HL-60/S4 treated with retinoic acid at 250 ng/mL for 4 days and 3 days (cell line): ENCODE data around the gene TMEM255B.
"Not testable (repeated sequence)": the region's sequence is repeated elsewhere in the genome, so short reads cannot be mapped to it uniquely, and the experiment has no call there.

ENCODE experiments used
- in situ Hi-C: fragments of 300-500 bp; cut with MboI; formaldehyde crosslinking; loops from 2 replicates; pipeline ENCODE4 v1.7.0; 2022; ENCODE audit warnings: low sequenced_read_pairs

TMEM255B gene

DNA sequence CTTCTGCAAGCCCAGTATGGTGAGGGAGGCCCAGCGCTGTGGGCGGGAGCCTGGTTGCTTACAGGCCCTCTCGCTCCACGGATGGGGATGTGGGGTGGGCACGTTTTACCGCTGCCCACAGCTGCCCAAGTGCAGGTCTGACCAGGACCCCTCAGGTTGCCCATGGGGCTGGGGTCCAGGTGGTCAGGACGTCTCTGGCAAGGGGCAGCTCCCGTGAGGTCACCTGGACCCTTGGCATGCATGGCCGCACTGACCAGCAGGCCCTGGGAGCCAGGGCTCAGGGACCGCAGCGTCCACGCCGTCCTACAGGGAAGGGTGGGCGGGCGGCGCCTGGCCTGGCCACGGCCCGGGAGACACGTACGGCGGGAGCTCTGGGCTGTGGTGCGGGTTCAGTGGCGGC is 72.0 kb downstream of the TMEM255B start:
- in situ Hi-C loops, result no loop called here

DNA sequence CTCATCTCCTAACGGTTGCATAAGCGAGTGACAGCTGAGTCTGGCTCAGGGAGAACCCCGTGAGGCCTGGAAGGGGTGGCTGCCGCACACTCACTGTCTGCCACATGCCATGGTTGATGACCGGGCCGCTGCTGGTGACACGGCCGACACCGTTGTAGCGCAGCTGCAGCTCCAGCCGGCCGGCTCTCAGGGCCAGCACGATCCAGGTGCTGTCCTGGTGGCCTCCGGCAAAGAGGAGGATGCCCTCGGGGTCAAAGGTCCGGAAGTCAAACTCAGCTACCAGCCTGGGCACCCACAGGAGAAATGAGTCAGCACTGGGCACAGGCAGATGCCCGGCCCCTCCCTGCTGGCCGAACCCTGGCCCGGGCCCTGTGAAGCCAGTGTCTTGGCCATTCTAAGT is 73.2 kb downstream of the TMEM255B start:
- in situ Hi-C loops, result no loop called here

DNA sequence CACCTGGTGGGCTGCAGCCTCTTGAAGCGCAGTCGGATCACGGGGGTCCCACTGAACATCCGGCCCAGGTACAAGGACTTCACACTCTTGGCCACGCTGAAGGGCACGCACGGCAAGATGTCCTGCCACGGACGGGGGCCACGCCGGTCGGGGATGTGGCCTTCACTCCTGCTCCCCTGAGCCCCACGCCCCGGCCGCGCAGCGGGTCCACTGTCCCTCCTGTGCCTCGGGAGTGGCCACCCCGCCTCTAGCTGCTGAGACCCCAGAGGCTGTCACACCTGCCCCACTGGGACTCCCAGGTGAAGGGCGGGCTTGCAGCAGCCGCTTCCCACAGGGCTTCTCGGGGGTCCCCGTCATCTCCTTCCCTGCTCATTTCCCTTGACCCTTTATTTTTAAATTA is 73.6 kb downstream of the TMEM255B start:
- in situ Hi-C loops, result no loop called here

DNA sequence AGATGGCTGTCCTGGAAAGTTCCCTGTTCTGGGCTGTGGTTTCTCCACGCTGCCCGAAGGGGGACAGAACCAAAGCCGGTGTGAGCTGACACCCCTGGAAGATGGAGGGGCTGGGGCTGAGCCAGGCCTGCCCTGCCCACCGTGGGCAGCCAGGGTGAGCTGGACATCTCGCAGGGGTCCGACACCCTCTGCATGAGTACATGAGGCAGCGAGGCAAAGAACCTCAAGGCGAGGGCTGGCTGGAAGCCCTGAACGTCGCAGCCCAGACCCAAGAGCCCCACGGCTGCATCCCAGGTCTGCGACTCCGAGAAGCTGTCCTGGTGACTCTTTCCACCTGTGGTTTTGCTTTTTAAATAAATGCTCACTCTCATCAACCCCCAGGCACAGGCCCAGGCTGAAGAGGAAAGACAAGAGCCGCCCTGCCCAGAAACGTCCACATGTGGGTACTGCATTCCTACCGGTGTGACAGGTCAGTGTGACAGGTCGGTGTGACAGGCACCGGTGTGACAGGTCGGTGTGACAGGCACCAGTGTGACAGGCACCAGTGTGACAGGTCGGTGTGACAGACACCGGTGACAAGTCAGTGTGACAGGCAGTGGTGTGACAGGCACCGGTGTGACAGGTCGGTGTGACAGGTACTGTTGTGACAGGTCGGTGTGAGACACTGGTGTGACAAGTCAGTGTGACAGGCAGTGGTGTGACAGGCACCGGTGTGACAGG is 74.2 kb downstream of the TMEM255B start:
- in situ Hi-C loops, result no loop called here

DNA sequence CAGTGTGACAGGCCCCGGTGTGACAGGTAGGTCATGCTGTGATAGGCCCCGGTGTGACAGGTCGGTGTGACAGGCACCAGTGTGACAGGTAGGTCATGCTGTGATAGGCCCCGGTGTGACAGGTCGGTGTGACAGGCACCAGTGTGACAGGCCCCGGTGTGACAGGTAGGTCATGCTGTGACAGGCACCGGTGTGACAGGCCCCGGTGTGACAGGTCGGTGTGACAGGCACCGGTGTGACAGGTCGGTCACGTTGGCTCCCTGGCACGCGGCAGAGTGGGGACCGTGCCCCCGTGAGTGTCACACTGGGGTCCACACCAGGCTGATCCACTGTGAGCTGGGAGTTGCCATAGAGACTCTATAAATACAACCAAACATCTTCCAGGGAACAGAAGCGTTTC is 75.0 kb downstream of the TMEM255B start:
- in situ Hi-C loops, result not testable (repeated sequence)

DNA sequence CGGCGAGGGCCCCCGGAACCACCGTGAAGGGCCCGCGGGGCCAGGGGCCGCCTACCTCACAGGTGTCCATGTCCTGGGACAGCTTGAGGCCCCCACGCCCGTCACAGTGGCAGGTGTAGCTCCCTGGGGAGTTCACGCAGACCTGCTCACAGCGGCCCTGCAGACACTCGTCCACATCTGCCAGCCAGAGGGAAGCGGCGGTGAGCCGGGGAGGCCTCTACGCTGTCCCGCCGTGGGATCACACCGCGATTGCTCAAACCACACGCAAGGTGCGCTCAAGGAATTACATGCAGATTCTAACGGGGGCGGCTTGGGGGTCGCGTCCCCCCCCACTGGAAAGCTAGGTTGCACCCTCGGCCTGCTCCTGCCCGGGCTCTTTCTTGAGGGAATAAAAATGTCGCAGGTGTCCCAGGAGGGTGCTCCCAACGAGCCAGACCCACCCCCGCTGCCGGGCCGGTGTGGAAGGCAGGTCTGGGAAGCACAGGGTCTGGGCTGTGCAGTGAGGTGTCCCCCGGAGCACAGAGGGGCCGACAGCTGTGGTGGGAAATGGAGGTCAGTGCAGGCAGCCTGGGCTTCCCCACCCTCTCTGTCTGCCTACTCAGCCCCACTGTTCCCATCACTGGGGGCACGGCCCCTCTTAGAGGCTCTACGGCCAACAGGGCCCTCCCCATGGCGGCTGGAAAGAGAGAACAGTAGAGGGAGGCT is 75.6 kb downstream of the TMEM255B start:
- in situ Hi-C loops, result no loop called here

DNA sequence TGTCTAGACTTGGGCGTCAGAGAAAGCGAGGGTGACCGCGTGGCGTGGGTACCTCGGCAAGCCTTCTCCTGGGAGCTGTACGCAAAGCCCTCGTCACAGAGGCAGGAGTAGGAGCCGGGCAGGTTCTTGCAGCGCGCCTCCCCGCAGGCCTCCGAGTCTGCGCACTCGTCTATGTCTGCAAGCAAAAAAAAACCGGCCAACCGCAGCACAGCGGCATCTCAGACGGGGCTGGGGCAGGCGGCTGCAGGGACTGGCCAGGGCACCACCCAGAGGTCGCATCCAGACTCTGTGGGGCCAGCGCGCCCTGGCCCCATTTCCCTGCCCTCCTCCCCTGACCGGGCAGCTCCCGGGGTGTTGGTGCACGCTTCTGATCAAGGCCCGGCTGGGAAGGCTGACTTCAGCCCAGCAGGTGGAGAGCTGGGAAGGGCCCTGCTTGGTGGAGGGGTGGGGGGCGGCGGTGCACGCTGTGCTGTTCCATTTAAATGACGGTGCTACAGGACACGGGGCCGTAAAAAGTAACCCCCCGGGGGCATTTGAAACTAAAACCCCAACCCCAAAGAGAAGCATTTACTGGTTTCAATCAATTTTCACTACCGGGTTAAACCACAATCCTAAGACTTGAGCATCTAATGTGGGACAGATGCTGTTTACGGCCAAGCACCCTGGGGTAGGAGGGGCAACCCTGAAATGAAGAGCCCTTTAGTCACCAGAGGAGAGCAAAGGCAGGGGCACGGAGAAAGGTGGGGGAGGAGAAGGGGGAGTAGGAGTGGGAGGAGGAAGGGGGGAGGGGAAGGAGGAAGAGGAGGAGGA is 76.6 kb downstream of the TMEM255B start:
- in situ Hi-C loops, result no loop called here

DNA sequence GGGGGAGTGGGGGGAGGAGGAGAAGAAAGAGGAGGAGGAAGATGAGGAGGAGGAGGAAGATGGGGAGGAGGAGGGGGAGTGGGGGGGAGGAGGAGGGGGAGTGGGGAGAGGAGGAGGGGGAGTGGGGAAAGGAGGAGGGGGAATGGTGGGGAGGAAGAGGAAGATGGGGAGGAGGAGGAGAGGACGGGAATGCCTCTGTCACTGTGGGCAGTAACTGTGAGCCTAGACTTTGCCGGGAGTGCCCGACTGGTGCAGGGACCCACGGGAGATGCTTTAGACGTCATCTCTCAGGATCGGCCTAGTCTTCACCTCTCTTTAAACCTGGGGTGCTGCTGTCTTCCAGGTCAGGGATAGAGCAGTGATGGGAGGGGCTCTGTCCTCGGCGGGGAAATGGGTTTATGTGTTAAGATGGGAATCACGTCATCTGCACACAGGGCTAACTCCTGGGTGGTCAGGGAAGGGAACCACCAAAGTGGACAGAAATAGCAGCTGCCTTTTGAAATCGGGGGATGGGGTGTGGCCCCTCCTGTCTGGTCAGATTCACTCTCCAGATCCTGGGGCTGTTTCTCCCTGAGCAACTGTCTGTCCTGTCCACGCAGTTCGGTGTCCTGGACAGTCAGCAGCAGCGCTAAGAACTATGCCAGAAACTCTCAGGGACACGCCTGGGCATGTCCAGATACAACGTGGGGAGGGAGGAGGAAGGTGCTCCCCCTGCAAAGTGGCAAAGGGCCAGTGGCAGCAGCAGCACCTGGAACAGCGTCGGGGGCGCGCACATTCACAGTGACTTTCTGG is 77.9 kb downstream of the TMEM255B start:
- in situ Hi-C loops, result no loop called here

DNA sequence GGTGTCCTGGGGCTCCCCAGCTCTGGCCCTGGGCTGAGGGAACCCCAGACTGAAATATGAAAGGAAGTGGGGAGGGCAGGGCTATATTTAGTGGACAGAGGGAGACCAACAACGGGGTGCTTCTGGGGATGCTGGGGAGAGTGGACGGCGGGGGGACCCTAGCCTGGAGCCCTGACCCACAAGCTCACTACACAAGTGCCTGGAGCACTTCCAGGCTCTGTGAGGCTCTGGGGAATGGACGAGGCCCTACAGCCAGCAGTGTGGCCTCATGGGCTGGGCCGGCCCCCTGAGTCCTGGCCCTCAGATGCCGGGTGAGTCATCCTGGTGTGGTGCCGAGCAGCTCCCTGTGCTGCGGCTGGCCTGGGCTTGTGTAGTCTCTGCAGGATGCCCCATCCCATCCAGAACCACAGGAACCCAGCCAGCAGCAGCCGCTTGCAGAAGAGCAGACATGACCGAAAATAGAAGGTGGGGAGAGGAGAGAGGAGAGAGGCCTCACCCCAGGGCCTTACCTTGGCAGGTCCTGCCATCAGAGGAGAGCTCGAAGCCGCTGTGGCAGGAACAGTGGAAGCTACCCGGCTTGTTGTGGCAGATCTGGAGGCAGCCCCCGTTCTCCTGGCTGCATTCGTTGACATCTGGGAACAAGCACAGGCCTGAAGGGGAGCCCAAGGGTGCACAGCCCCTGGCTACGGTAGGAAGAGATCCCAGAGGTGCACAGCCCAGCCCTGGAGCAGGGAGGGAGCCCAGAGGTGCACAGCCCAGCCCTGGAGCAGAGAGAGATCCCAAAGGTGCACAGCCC is 78.7 kb downstream of the TMEM255B start:
- in situ Hi-C loops, result no loop called here

DNA sequence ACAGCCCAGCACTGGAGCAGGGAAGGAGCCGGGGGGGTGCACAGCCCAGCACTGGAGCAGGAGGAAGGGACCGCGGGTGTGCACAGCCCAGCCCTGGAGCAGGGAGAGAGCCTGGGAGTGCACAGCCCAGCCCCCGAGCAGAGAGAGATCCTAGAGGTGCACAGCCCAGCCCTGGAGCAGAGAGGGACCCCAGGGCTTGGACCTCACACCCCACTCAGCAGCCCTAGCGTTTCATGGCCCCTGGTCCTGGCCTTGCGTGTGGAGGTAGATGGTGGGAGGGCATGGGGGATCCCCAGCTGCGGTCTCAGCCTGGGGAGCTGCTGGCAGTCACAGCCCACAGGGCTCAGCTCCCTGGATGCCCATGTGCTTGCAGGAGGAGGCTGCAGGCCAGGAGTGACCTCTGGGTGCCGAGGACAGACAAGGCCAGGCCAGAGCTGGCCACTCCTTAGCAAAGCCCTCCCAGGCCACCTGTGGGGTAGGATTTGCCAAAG is 79.7 kb downstream of the TMEM255B start:
- in situ Hi-C loops, result no loop called here

DNA sequence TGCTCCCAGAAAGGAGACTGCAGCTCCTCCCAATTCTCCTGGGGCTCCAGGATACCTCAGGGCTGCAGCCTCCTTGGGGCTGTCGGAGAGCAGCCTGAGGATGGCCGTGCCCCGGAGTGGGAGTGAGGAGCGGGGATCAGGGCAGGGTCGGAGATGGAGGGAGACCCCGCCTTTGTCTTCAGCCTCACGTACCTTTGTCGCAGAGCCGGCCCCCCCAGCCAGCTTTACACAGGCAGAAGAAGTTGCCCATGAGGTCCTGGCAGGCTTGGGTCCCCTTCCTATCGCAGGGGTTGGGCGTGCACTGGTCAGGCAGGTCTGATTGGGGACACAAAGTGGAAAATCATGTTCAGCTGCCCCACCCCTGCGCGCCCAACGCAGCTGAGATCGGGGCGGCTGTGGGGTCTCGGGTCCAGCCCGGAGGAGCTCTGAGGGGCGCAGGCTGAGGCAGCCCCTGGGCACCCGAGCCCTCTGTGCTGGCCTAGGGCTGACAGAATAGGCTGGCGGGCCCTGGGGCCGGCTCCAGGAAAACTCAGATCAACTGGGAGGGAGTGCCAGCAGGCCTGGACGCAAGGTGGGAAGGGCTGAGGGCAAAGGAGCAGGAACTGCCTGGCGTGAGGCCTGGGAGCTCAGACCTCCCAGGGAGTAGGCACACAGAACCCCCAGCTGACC is 80.6 kb downstream of the TMEM255B start:
- in situ Hi-C loops, result no loop called here

DNA sequence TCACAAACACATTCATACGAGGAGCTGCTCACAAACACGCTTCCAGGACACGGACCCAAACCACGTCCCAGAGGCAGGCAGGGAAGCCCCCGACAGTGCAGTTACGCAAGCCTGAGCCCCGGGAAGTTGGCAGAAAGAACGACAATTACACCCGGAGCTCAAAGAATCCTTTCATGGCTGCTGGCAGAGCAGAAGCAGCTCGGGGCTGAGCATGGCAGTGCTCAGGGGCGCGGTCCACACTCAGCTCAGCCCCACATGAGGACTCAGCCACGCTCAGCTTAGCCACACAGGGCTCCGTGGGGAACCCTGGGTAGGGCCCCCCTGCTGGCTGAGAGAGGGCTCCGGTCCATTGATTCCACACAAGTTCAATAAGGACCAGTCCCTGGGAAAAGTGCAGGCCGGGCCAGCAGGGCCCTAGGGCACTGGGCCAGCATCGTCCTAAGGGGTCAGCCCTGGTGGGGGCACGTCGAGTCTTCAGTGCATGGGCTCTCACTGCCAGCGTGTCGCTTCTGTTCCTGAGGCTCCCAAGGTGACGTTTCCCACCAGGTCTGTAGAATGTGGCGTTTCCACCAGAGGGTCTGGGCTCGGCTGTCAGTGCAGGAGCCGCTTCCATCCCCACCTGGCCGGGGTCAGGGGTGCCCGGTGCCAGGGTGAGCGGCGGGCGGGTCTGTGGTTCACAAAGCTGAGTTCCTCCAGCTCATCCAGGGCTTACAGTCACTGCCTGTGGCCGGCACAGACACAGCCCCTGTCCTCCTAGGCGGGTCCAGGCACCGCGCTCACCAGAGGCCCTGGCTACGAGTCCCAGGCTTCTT is 81.7 kb downstream of the TMEM255B start:
- in situ Hi-C loops, result no loop called here

DNA sequence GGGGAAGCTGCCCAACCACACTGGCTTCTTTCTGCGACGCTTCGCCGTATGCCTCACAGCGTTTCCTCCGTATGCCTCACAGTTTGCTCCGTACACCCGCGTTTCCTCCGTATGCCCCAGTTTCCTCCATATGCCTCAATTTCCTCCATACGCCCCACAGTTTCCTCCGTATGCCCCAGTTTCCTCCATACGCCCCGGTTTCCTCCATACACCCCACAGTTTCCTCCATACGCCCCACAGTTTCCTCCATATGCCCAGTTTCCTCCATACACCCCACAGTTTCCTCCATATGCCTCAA is 82.3 kb downstream of the TMEM255B start:
- in situ Hi-C loops, result no loop called here

DNA sequence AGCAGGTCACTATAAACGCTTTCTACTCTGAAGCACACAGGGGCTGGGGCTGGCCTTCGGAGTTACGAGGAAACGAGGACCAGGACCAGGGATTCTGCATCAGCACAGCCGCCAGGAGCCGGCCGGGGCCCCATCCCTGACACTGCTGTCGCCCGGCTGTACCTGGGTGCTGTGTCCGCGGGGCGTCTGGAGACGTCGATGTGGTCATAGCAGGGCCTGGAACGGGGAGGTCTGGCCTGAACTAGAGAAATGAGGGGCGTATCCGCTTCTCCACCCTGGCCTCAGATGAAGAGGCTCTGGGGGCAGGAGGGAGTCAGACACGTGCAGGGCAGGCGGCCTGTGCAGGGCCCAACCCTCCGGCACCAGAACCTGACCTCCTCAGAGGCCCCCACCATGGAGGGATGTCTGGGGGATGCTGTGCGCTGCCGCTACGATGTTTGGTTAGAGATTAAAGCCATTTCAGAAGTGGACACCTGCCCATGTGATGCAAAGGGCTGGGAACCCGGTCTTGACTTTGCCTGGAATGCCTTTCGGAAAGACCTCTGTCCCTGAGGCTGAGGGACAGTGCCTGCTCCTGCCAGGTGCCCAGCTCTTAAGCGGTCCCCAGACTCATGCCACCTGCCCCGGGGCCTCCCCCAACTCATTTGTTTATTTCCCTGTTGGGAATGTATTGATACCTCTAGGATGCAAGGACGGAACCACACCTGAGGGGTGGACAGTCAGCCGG is 83.5 kb downstream of the TMEM255B start:
- in situ Hi-C loops, result no loop called here

DNA sequence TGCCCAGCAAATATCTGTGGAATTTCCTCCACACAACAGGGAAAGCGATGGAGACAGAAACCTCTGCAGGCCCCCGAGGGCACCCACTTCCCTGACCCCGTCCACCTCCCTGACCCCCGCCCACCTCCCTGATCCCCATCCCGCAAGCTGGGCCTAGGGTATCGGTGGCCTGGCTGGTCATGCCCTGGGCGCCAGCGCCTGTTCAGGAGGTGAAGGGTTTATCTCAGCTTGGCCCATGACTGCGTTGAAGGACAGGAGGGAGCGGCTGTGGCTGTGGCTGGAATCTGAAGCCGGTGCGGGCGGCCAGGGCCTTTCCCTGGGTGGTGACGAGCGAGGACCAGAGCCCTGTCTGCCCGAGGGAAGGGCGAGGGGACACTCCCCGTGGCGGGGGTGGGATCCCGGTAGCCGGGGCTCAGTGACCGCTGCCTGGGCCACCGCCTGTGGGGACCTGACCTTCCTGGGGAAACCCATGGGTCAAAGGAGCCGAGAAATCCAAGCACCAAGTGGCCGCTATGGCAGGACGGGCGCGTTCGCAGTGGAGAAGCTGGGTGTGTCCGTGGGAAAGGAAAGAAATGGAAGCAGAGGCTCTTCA is 84.1 kb downstream of the TMEM255B start:
- in situ Hi-C loops, result no loop called here

DNA sequence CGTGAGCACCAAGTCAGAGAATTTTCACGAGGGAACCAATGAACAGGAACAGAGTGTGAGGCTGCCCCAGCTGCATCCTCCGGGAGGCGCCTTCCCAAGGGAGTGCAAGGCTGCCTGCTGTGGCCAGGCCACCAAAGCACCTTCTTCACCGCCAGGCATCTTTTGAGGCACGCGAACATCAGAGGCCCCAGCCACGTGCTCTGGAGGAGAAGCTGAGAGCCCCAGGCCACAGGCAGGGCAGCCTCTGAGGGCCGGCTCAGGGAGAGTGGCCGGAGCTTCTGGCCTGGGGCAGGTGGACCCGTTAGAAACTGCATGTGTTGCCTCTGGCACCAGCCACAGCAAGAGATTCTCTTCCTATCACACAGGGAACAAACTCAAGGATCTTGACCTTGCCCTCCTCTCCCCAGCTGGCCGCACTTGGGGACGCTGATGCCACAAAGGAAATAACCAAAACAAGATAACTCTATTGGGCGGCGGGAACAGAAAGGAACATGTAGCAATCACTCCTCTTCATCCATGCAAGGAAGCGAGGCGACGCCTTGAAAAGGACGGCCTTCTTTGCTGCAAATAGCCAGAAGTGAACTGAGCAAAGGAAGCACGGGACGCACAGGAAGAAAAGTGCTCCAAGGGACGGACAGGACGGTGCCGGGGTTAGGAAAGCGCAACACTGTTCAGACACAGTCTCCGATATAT is 85.0 kb downstream of the TMEM255B start:
- in situ Hi-C loops, result no loop called here

DNA sequence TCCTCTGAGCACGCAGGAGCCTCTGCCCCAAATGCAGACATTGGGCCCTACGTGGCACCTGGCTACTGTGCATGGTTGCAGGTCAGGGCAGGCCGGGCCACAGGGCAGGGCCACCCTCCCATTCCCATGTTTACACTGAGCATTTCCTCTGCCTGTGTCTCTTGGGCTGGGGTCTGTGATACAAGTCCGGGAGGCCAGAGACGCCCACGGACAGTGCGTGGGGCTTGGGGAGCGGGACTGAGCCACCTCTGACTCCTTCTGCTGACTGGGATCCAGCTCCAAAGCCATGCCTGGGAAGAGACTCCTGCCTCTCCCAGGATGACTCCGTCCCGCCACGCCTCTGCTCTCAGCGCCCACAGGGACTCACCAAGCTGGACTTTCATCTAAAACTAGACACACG is 86.0 kb downstream of the TMEM255B start:
- in situ Hi-C loops, result no loop called here
